Keratinocyte (primary cell): Measurements from ENCODE around the gene NEGR1. TPM values are rescaled to one million over a fixed set of nuclear protein-coding genes. Genes with fewer than 3 reads are reported as not detected.

Source experiments
- DNase-seq: peaks from one replicate; pipeline ENCODE4 v3.0.0-alpha.2; 2011; ENCODE audit warnings: low read depth, missing footprints, low spot score
- FAIRE-seq: peaks from 2 replicates; lab custom pipeline; 2011; peaks lifted over from hg19 to GRCh38; lab: Jason Lieb, UNC
- H2AFZ ChIP-seq: 2 replicates; pipeline ENCODE4 v1.6.0; 2012; ENCODE audit warnings: low read length, control low read depth, inconsistent platforms; ENCODE audit not compliant: control insufficient read depth
- H3K27ac ChIP-seq: 2 replicates; pipeline ENCODE4 v1.5.1; 2011; ENCODE audit warnings: low read length; ENCODE audit not compliant: control insufficient read depth, insufficient read depth
- H3K27me3 ChIP-seq: 3 replicates; pipeline ENCODE4 v1.6.0; 2011; ENCODE audit warnings: low read length; ENCODE audit not compliant: control insufficient read depth, insufficient read depth; ENCODE audit errors: extremely low read depth
- H3K36me3 ChIP-seq, 2 experiments: 2 replicates in 1 of 2; 3 replicates in 1 of 2; pipeline ENCODE4 v1.5.1; 2011; ENCODE audit warnings: low read length in 2 of 2, mild to moderate bottlenecking in 1 of 2; ENCODE audit not compliant: control insufficient read depth in 2 of 2, insufficient read depth in 2 of 2; ENCODE audit errors: extremely low read depth in 1 of 2
- H3K4me1 ChIP-seq: 3 replicates; pipeline ENCODE4 v1.5.1; 2011; ENCODE audit warnings: low read length; ENCODE audit not compliant: control insufficient read depth, insufficient read depth; ENCODE audit errors: extremely low read depth
- H3K4me2 ChIP-seq: 3 replicates; pipeline ENCODE4 v1.6.0; 2011; ENCODE audit warnings: low read depth, low read length; ENCODE audit not compliant: control insufficient read depth, insufficient read depth; ENCODE audit errors: extremely low read depth
- H3K4me3 ChIP-seq, 3 experiments: fragments of 200-600 bp in 1 of 3; sonication (generic) in 1 of 3; 2 replicates in 2 of 3; 3 replicates in 1 of 3; pipeline ENCODE4 v1.5.1; 2011 to 2016; ENCODE audit warnings: low read length in 3 of 3, mild to moderate bottlenecking in 3 of 3, control low read depth in 2 of 3, inconsistent platforms in 1 of 3, low read depth in 1 of 3, mixed read lengths in 1 of 3, mixed run types in 1 of 3, moderate library complexity in 1 of 3; ENCODE audit not compliant: control insufficient read depth in 2 of 3, insufficient read depth in 2 of 3; ENCODE audit errors: extremely low read depth in 1 of 3
- H3K79me2 ChIP-seq: 2 replicates; pipeline ENCODE4 v1.6.0; 2012; ENCODE audit warnings: low read length; ENCODE audit not compliant: control insufficient read depth, insufficient read depth
- H3K9ac ChIP-seq: 3 replicates; pipeline ENCODE4 v1.6.0; 2011; ENCODE audit warnings: low read length; ENCODE audit not compliant: control insufficient read depth, insufficient read depth; ENCODE audit errors: extremely low read depth
- H3K9me1 ChIP-seq: 3 replicates; pipeline ENCODE4 v1.6.0; 2011; ENCODE audit warnings: low read length; ENCODE audit not compliant: control insufficient read depth, insufficient read depth; ENCODE audit errors: extremely low read depth
- H3K9me3 ChIP-seq: 2 replicates; pipeline ENCODE4 v1.5.1; 2012; ENCODE audit warnings: low read depth, low read length; ENCODE audit not compliant: control insufficient read depth
- H4K20me1 ChIP-seq: 3 replicates; pipeline ENCODE4 v1.6.0; 2011; ENCODE audit warnings: low read length; ENCODE audit not compliant: control insufficient read depth, insufficient read depth; ENCODE audit errors: extremely low read depth
- EZH2 ChIP-seq: IDR thresholded peaks from one replicate; pipeline ENCODE4 v1.6.1; 2012; ENCODE audit warnings: inconsistent platforms, mild to moderate bottlenecking, low read length, moderate library complexity
- dilution Hi-C: fragments of 300-500 bp; cut with MboI; formaldehyde crosslinking; loops from one replicate; pipeline ENCODE4 v1.7.0; 2020; ENCODE audit warnings: low sequenced_read_pairs; ENCODE audit not compliant: extremely low pct_ligation_motif_present
- polyA plus RNA-seq, 5 experiments: library from polyadenylated mRNA; depleted of rRNA in 3 of 5; stranded (reverse) in 3 of 5; stranded (forward) in 1 of 5; unstranded in 1 of 5; fragments of >200 nt; gene quantifications; 1 replicate in 1 of 5; 2 replicates in 3 of 5; 3 replicates in 1 of 5; pipeline versions ENCODE4 v1.2.1 to v1.2.3, GENCODE V29; 2011 to 2012; ENCODE audit warnings: missing spikeins in 2 of 5, low read depth in 1 of 5, low replicate concordance in 1 of 5
- TF ChIP-seq, protein P1 (sequence below), 3 experiments: IDR thresholded peaks in 1 of 3; conservative IDR thresholded peaks in 1 of 3; optimal IDR thresholded peaks in 1 of 3; 2 replicates in 2 of 3; 3 replicates in 1 of 3; pipeline versions ENCODE3 to v1.5.1; 2011; ENCODE audit warnings: low read length in 3 of 3, mild to moderate bottlenecking in 3 of 3, moderate library complexity in 2 of 3, control low read depth in 1 of 3, inconsistent platforms in 1 of 3; ENCODE audit not compliant: insufficient read depth in 2 of 3; ENCODE audit errors: extremely low read depth in 1 of 3

The NEGR1 gene
- polyA plus RNA-seq, 1 donor (not counting 4 experiments of a cell fraction or from before 2014, with no cell fraction given): 1.6 TPM

GRCh38 chr1:71640998-71641397 lies 641.3 kb downstream of the NEGR1 start:
- no peaks in the 10 kb centered on the region for H3K9me1 ChIP-seq
- H3K9ac ChIP-seq: no peak overlapping the region
- H3K27ac ChIP-seq: no peak overlapping the region
- no peaks in the 10 kb centered on the region for H3K36me3 ChIP-seq
- H3K79me2 ChIP-seq: no peaks in the 10 kb centered on the region
- no peaks in the 10 kb centered on the region for H4K20me1 ChIP-seq
- DNase-seq: no peak
- no peak for FAIRE-seq
- H3K4me1 ChIP-seq: no peaks in the 10 kb centered on the region
- H3K4me2 ChIP-seq: no peak overlapping the region
- no peak overlapping the region for H3K4me3 ChIP-seq
- no peaks in the 10 kb centered on the region for H3K27me3 ChIP-seq
- no peaks in the 10 kb centered on the region for H3K9me3 ChIP-seq
- H2AFZ ChIP-seq: no peak overlapping the region
- dilution Hi-C loops: no loop called here
- TF ChIP-seq, protein P1, sequence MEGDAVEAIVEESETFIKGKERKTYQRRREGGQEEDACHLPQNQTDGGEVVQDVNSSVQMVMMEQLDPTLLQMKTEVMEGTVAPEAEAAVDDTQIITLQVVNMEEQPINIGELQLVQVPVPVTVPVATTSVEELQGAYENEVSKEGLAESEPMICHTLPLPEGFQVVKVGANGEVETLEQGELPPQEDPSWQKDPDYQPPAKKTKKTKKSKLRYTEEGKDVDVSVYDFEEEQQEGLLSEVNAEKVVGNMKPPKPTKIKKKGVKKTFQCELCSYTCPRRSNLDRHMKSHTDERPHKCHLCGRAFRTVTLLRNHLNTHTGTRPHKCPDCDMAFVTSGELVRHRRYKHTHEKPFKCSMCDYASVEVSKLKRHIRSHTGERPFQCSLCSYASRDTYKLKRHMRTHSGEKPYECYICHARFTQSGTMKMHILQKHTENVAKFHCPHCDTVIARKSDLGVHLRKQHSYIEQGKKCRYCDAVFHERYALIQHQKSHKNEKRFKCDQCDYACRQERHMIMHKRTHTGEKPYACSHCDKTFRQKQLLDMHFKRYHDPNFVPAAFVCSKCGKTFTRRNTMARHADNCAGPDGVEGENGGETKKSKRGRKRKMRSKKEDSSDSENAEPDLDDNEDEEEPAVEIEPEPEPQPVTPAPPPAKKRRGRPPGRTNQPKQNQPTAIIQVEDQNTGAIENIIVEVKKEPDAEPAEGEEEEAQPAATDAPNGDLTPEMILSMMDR (optimal IDR thresholded peaks at IDR 0.05 in 1 of 3, IDR thresholded peaks at IDR 0.05 in 1 of 3, conservative IDR thresholded peaks at IDR 0.05 in 1 of 3; ENCODE audit: extremely low read depth in 1 of 3, insufficient read depth in 2 of 3, low read length in 3 of 3): no peak
- no peak for TF ChIP-seq EZH2

GRCh38 chr1:71640116-71640515 lies 642.2 kb downstream of the NEGR1 start:
- no peaks in the 10 kb centered on the region for H3K9me1 ChIP-seq
- no peak overlapping the region for H2AFZ ChIP-seq
- TF ChIP-seq, protein P1 (optimal IDR thresholded peaks at IDR 0.05 in 1 of 3, IDR thresholded peaks at IDR 0.05 in 1 of 3, conservative IDR thresholded peaks at IDR 0.05 in 1 of 3; ENCODE audit: extremely low read depth in 1 of 3, insufficient read depth in 2 of 3, low read length in 3 of 3): no peak
- TF ChIP-seq EZH2: no peak
- no peak overlapping the region for H3K4me2 ChIP-seq
- no peaks in the 10 kb centered on the region for H3K27me3 ChIP-seq
- H3K79me2 ChIP-seq: no peaks in the 10 kb centered on the region
- no peaks in the 10 kb centered on the region for H4K20me1 ChIP-seq
- no peaks in the 10 kb centered on the region for H3K36me3 ChIP-seq
- DNase-seq: no peak
- H3K4me3 ChIP-seq: no peak overlapping the region
- no peaks in the 10 kb centered on the region for H3K4me1 ChIP-seq
- FAIRE-seq: peak; percentile 9
- no peaks in the 10 kb centered on the region for H3K9me3 ChIP-seq
- dilution Hi-C loops: no loop called here
- no peak overlapping the region for H3K27ac ChIP-seq
- no peak overlapping the region for H3K9ac ChIP-seq
